Activated T-cell treated with anti-CD3 and anti-CD28 coated beads, Interleukin-2, amount 50 U/mL, for 1 hour (primary cell): Measurements from ENCODE around the gene TSHZ1.
"Not testable (repeated sequence)": the region's sequence is repeated elsewhere in the genome, so short reads cannot be mapped to it uniquely, and the experiment has no call there.

ENCODE experiments used
- DNase-seq: peaks from one replicate; pipeline ENCODE4 v3.0.0-alpha.2; 2020

The TSHZ1 gene

DNA sequence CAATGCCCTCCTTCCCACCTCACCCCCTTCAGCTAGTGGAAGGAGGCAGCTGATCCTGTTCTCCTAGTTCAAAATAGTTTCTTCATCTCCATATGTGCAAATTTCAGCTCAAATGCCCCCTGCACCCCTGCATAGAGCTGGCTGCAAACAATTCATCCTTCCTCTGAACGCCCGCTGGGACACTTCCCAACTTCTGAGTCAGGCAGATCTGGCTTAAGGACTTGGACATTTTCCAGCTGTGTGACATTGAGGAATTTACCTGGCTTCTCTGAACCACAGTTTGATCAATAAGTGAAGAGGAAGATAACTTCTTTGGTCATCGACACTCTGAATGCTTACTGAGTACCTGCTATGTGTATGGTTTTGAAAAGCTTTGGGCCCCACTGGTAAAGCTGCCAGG, 25.1 kb upstream of the TSHZ1 start:
- no peak for DNase-seq

DNA sequence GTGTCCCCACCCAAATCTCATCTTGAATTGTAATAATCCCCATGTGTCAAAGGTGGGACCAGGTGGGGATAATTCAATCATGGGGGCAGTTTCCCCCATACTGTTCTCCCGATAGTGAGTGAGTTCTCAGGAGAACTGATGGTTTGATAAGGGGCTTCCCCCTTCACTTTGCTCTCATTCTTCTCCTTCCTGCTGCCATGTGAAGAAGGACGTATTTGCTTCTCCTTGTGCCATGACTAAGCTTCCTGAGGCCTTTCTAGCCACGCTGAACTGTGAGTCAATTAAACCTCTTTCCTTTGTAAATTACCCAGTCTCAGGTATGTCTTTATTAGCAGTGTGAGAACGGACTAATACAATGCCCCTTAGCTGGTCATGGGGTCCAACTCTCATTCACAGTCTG, 22.9 kb upstream of the TSHZ1 start:
- DNase-seq = not testable (repeated sequence)

DNA sequence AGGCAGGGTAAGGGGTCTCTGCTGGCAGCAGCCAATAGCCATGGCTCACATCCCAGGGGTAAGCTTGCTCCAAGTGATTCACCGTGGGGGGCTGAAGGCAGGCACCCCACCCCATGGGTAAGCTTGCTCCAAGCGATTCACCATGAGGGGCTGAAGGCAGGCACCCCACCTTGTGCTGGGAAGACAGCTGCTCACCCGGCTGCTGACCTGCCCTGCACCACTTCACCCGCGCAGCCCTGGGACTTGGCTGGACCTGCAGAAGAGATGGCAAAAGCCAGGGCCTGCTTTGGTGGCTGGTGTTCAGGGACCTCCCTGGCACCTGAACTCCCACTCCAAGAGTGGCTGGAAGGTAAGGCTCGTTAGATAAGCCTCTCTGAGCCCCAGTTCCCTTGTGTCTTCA, 20.9 kb upstream of the TSHZ1 start:
- DNase-seq = no peak

DNA sequence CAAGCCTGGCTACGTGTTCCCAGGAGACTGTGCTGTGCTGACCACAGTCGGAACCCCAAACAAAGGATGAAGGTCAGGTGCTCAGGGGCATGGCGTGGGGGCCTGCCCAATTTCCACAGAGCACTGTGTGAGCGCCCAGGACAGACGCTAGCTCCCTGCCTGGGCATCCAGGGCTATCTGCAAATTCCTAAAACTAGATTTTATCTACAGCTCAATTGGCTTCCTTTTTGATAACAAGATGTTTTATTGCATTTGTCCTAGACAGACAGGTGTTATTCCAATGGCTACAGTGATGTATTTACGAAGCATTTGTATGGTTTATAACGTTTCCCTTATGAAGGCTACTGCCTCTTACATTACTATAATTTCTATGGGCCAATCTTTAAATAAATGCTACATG, 17.7 kb upstream of the TSHZ1 start:
- DNase-seq = no peak

DNA sequence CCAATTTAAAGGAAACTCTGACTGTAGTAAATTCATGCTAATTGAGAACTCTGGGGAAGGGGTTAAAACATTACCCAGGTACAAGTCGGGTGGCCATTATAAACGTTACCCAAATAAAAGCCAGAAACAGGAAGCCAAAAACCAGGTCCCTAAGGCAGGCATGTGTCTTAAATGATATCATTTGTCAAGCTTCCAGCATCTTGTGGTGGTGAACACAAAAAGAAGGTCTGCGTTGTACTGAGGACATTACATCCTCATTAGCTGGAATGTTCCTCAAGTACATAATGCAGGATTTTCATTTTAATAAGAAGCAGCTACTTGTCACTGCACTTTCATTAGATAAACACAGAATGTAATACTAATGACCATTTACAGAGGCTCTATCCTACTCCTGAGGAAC, 12.6 kb upstream of the TSHZ1 start:
- DNase-seq = no peak

DNA sequence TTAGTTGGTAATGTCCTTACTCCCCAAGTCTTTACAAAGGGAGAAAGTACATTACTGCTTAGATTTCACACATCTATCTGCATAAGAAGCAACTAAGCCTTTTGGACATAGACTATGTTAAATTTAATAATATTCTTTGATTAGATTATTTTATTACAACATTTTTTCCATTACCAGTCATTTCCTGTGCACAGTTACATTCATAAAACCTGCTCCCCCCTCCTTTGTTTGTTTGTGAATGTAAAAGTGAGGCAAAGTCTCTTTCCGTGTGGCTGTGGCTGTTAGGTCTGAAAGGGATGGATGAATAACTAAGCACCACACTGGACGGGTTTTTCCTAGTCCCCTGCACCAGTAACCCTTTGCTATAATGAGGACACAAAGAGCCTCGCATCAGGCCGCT, 11.3 kb upstream of the TSHZ1 start:
- no peak for DNase-seq

DNA sequence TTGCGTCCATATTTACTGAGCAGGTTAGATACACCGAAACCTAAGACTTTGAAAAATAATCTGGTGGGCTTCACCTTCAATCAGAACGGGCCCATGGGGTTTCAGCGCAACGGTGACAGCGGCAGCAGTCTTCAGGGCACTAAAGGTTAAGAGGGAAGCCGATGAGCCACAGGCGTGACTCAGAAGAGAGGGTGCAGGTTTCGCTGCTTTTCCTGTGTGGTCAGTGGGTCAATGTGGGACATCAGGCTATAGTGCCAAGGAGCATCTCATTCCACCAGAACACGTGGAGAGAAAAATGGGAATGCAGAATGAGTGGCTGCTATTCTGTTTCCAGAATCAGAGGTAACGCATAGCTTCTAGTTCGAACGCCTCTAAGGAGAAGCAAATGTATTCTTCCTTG, 10.5 kb upstream of the TSHZ1 start:
- no peak for DNase-seq

DNA sequence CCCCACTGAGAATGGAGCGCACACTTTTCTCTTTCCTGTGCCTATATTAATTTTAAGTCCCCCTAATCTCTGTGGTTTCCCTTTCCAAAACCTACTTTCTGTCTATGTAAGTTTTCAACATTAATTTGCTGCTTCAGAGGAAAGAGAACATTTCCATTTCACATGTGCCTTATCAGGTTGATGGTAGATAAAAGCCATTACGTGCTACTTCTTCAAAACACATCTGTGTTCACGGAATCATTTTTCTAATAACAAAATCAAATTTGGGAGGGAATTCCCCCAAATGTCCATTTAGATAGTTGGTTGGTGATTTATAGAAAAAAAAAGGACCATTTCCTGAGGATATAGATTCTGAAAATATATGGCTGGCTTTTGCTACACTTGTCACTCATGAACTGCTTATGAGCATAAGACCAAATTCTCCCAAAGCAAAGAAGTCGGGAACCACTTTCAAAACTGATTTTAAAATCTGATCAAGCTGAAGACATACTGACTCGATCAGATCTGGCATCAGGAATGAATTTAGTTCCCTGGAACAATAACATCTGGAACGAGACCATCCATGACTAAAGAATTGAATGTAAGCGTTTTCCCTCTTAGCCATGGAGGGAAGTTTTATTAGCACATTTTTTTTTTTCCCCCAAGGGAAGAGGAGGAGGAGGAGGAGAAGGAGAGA, 9.9 kb upstream of the TSHZ1 start:
- no peak for DNase-seq

DNA sequence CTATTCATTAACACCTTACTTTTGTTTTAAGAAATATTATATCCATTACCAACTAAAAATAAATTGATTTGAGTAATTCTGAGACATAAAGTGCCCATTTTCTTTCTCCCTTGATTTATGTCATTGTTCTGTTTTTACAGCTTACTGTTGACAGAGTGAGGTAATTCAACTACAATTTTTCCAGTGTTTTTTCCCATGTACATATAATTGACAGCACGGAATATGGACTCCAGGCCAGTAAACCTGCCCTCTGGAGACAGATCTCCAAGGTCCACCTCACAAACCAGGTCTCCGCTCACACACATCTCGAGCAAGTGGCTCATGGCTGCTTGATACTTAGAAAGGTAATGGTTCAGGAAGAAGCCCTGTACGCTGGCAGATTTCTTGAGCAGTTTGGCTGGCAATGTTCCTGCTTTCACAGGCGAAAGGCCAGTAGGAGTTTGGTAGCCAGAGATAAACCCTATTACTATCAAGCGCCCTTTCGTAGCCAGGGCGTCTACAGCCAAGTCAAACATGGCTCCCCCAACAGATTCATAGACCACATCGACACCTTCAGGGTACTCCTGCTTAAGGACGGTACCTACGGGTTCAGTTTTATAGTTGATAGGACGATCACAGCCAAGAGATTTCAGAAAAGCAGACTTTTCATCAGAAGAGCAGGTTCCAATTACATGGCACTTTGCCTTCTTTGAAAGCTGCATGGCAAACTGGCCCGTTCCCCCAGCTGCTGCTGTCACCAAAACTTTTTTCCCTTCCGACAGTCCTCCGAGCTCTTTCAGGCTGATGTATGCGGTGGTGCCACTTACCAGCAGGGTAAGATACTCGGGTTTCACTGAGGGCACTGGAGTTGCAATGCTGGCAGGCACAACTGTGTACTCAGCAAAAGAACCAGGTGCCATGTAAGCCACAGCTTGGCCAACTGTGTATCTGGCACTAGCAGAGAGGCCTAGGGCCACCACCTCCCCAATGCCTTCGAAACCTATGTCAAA, 9.0 kb upstream of the TSHZ1 start:
- DNase-seq = no peak

DNA sequence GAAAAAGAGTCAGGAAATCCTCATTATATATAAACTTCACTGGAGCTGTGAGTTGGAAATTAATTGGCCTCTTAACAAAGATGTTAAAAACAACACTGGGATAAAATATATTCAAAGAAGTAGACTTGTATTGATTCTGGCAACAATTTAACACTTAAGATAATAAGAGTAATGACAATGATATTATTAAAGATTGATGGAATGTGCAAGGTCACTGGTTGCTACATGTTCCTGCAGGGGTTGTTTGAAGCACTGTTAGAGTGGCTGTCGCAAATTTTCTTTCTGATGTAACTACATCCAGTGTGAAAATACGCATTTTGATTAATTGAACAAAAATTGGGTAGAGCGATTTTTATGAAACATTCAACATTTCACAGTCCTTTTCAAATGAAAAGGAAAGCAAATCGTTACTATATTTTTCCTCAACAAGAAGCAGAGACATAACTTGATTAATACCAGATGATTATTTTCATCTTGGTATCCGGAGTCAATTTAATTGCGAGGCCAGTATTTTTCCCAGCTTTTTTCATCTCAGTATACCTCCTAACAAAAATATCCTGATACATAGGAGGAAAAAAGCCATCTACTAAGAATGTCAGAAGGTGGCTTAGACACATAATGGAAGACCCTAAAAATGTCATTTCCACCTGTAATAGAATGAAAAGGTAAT, 7.8 kb upstream of the TSHZ1 start:
- no peak for DNase-seq

DNA sequence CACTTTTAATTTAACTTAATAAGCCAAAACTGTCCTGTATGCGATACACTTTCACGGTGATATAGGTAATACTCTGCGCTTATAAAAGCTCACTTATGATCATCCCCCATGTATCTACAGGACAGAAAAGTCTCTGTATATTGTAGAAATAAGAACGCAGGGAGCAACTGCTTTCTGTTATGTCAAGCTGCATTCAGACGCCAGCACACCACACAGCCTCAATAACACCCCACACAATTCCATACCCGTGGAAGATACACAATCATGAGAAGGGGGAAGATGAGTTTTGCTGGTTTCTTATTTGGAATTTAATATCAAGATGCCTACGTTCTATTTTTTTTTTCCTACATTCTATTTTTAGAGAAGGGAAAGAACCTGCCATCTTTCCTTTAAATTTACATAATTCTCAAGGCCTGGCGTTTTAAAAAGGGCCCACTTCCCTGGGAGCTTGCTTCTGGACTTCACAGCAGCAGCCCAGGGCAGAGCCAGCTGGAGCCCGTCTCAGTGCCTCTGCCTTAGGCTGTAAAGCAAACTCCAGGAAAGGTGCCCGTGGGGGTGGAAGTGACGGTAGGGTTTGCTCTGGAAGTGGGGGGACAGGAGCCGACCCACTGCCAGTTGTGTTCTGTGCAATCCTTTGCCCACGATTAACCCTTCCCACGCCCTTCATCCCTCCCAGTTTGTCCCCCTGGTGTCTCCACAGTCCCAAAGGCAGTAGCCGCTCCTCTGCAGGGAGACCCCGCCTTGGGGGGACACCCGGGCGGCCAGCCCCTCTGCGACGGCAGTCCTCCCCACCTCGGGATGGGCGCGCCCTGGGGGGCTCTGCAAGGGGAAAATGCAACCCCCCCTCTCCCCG, 7.0 kb upstream of the TSHZ1 start:
- no peak for DNase-seq

DNA sequence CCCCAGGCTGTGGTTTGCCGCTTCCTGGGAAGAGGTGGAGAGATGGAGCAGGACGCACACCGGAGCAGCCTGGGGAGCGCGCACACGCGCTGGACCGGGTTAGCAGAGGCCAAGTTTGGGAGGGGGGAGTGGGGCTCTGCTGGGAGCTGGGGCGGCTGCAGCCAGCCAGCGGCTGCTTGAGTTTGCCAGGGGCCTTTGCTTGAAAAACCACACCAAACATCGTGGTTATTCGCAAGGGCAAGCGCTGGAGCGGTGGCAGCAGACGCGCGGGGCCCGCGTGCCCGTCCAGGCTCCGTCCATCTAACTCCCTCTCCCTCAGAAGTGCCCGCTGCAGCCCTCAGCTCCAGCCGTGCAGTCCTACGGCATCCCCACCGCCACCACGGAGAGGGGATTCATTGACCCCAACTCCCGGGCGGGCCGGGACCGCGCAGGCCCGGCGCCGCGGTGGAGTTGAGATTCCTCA, 6.3 kb upstream of the TSHZ1 start:
- no peak for DNase-seq

DNA sequence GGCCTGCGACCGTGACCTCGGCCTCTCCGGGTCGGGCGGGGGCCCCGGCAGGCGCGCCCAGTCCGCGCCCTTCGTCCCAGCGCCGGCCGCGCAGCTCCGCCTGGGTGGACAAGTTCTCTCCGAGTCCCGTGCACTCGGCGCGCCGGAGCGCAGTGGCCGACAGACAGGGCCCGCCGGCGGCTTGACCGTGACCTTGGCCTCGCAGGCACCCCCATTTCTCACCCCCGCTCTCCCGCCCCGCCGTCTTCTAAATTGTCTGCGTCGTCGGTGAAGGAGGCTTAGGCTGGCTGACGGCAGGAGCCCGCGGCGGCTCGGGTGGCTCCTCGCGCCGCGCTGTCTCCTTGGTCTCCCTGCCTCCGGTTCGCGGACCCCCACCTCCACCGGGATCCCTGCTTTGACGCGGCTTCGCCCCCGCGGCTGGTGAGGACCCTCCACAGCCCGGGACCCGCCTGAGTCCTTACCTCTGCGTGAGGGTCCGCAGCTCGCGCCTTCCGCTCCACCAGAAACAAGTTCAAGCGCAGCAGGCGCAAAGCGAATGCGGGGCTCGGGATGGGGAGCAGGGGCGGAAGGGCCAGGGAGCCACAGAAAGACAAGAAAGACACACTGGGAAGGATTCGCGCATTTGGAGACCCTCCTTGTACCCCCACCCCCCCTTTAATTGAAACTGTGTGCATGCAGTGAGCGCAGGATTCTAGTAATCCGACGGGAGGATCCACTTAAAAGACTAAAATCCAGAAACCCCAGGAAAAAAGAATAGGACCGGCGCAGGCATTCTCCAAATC, 5.7 kb upstream of the TSHZ1 start:
- peak; percentile 36 for DNase-seq

DNA sequence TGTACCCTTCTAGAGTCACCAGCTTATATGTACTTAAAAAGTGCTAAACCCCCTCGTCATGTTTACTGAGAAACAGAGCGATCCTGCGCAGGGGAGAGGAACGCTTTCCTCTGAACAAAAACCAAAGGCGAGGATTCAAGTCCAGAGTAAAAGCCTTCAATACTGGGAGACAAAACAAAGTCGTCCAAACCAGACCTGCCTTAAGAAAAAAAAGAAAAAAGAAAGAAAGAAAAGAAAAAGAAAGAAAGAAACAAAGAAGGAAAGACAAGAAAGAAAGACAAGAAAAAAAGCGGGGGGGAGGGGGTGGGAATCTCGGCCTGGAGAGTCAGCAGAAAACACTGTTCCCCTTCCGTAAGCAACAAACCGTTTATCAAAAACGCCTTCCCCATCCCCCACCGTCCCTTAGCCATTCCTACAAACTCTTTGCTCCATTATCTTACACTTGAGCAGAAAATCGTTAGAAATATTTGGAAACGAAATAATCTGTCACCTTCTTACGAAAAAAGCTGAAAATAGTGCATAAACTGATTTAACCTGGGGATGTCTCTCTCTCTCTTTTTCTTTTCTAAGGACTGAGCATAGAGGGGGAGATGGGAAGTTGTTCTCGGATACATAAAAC, 5.0 kb upstream of the TSHZ1 start:
- DNase-seq = no peak

DNA sequence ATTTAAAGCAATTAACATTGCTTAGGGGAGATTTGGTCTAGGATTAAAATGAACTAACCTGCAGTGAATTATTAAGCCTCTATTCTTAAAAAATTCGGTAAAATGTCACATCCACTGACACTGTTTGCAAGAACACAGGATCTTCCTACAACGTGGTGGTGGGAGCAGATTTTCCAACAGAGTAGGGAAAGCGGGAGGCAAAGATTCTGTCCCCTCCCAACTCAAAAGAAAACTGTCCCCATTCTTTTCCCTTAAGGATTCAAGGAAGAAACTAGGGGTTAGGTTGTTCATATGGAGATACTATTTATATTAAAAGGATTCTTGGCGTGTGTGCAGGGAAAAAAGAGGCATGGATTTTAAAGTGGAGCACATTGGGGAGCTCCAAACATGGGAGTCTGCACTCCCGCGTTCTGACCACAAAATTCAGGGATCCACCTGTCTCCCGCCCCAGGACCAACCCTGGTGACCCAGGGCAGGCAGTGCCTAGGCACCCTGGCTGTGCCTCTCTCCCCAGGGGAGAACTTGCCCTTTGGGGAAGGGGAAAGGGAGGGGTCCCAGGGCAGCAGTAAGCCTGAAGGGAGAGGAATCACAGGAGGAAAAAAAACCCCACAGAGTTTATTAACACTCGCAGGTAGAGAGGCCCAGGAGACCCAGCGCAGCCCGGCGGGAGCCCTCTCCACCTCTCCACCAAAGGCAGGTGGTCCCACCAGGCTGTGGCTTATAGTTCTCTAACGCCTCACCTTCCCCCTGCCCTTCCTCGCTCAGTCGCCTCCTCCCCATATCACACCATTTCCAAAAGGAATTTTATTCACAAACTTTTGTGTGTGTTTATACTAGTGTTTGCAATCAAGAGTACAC, 3.9 kb upstream of the TSHZ1 start:
- no peak for DNase-seq

DNA sequence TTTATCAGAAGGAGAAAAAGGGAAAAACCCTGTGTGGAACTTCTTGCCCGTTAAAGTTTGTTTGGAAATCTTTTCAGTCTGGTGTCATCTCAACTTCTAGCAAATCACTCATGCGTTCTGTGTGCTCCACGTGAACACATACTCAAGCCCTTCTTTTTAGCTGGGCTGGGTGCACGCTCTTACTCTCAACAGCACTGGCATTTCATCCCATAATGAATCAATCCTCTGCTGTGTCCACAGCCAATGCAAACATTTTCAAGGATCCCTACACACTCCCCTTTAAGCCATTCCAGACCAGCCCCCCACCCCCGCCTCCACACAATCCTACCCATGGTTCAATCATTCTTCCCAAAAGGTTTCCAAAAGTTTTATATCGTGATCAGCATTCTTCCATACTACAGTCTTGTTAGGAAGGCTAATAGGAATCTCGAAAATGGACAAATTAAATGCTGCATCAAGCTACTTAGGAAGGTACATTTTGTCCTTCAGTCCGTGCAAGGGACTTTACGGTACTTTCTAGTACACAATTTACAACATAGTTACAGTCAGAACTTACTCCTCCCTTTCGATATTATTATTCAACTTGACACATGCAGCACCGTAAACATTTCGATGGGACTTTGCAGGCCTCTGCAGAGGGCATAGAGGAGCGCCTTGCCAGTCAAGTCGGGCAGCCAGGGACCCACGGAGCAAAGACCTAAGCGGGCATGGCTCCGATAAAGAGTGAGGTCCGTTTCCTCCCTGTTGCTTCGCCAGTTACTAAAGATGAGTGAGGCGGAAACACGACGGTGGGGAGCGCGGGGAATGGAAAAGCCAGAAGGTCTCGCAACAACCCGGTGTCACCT, 3.1 kb upstream of the TSHZ1 start:
- peak; percentile 60 for DNase-seq

DNA sequence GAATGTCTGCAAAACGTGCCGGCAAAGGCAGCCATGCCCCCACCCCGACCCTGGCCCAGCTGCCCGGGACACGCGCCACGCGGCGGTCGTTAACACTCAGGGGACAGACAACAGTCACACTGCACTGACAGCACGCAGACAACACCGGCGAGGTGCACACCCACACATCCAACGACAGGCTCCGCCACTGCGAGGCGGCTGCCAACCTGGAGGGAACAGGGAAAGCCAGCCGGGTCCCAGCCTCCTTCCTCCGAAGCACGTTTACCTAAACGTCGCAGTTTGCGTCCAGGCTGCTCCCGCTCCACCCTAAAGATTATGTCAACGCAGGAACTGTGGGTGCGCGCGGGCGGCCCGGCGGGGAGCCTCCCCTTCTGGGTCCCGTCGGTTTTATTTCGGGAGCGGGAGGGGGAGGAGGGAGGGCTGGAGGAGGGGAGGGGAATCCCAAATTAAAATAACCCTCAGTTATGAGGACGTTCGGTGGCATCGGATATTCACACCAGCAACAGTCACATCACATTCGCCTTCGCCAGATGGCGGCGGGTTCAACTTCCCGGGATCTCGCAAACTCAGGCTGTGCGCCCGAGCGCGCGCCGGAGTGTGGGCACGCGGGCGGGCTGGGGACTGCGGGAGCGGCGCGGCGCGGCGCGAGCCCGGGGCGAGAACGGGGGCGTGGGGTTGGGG, 2.3 kb upstream of the TSHZ1 start:
- DNase-seq = no peak

DNA sequence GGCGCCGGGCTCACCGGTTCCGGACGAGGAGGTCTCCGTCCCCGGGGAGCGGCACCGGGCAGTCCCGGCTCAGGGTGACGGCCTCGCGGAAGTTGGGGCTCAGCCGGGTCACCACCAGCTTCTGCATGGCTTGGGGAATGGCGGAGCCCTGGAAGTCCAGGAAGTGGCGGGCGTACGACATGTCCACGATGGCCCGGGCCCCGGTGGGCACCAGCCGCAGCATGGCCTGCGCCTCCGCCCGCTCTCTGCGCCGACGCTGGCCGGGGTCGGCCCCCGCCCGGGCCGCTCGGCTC, 1.8 kb upstream of the TSHZ1 start:
- DNase-seq = no peak
